ENCODE results near the gene HRCT1.
A peak's percentile ranks its signal among the peaks of the same experiment; 100 is the strongest.
"Not testable (repeated sequence)": the region's sequence is repeated elsewhere in the genome, so short reads cannot be mapped to it uniquely, and the experiment has no call there.

The HRCT1 gene

DNA sequence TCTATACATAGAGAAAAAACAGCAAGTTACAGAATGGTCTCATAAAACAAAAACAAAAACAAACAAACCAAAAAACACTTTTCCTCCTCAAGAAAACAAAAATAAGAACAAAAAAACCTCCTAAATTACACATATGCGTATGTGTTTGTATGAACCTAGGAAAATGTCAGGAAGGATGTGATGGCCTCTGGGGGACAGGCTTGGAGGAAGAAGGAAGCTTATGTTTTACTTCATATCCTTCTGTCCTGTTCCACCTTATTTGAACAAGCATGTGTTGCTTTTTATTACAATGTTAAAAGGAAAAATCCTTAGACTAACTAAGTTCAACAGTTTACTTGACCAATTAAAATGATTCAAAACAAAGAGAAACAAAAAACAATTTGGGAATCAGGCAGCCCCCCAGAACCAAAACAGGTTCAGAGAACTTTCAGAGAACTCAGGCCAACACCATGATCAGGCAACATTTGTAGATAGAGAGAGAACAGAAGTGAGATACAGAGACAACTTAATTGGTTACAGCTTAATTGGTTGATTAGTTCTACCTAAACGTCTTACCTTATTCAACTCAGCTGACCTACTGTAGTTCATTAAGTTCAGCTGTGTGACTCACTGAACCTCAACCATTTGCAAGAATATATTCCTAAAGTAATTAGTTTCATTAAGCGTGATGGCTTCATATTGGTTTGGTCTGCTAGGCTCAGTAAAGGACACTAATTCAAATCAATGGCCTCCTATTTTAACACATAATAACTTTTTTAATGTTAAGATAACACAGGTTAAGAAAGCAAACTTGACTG lies 13.4 kb downstream of the HRCT1 start:
- no peak for DNase-seq

DNA sequence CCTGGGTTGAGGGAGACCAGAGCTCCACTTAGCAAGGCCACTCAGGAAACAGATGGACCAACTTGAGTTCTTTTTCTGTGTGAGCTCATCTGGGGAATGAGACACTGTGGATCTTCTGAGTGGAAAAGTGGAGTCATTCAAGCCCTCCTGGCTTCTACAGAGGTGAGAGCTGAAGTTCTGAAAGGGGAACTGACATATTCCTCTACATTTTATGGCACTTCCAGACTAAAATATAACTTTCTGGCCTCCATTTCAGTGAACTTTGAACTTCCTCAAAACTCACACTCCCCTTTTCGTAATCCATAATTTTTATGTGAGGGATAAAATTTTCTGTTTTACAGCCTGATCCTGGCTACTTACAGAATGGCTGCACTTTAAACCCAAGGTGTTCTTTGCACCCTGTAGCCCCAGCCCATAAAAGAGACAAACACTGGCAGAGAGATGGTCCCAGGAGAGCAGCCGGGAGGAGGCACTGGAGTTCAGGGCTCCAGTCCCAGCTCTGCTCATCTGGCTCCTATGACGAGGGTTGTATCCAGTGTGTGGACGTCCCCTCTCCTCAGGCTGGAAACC lies 14.1 kb downstream of the HRCT1 start:
- no peak for DNase-seq

DNA sequence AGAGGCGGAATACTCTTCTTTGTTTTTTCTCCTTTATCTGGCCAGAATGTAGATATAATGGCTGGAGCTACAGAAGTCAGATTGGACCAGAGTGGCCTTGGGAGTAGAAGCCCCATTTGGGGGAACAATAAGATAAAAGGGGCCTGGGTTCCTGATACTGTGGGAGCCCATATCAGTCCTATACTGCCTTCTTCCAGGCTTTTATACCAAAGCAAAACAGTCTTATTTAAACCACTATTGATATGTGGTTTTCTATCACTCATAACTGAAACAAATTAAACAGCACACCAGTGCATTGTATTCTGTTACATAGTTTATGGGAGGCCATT lies 17.6 kb downstream of the HRCT1 start:
- no peak for DNase-seq

DNA sequence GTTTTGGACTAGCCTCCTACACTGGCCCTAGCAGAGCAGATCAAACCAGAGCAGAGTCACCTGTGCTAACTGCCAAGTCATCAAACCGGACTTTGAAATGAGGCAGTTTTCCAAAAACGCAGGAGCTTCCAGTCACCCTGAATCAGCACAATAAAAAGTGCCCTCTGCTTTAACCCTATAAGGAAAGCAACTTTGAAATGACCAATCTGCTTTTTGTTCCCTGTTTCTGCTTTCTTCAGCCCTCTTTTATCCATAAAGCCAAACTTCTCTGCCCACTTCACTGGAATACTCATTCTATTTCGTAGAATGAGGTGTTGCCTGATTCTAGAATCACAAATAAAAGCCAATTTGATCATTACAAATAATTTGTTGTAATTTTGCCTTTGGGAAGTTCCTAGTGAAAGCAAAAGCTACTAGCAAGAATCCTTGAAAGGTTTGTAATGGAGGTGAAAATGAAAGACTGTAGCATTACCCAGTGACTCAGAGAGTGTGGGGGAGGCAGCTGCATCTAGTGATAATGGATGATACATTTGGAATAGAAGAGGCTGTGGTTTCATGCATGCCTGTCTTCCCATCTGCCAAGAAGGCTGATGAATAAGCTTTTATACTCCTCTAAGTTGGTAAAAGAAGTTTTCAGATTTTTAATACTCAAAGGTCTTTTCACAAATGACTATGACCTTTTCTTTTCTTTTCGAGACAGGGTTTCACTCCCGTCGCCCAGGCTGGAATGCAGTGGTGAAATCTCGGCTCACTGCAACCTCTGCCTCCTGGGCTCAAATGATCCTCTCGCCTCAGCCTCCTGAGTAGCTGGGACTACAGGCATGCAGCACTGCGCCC lies 18.1 kb downstream of the HRCT1 start:
- peak; percentile 72 for DNase-seq

DNA sequence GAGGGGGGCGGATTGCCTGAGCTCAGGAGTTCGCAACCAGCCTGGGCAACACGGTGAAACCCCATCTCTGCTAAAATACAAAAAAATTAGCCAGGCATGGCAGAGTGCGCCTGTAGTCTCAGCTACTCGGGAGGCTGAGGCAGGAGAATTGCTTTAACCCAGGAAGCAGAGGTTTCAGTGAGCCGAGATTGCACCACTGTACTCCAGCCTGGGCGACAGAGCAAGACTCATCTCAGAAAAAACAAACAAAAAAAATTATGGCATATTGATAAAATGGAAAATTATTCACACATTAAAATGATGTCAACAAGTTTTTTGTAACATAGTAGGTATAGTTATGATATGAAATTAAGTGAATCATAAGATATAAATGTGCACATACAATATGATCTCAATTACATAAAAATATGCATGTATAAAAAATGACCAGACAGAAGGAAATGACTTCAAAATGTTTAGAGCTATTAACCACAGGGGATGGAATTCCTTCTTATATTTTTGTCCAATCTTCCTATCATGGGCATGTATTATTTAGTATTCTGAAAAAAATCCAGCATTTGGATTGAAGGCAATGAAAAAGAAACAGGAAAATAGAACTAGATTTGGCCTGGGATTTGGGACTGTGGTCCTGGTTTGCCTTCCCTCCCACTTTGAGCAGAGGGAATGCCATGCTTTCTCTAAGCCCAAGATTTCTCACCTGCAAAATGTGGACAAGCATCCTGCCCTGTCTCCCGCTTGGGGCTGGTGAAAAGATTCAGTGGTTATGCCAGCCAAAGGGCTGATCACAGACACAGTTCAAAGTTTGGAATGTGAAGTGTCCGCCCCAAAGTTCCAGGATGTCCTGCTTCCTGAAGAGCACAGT lies 22.8 kb downstream of the HRCT1 start:
- DNase-seq, result no peak

DNA sequence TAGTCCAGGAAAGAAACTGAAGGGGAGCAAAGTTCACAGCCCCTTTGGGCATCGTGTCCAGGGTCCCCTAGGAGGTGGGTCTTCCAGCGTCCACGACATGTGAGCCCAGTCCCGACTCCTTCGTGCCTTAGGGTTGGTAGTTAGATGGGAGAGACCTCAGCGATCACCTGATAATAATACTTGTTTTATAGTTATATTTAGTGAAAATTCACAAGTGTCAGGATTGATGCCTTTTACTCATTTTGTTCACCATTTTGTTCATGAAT lies 23.4 kb downstream of the HRCT1 start:
- no peak for DNase-seq

DNA sequence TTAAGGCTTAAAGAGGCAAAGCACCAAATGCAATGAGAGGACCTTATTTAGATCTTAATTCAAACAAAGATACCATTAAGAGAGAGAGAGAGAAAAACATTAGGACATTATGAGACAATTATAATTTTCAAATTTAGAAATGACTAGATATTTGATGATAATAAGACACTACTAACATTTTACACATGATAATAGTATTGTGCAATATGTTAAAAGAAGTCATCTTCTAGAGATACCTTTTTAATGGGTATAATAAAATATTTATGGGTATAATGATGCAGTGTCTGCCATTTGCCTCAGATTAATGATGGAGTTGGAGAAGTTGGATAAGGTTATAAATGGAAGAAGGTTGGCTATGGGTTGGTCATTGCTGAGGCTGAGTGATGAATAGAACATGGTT lies 24.5 kb downstream of the HRCT1 start:
- no peak for DNase-seq

DNA sequence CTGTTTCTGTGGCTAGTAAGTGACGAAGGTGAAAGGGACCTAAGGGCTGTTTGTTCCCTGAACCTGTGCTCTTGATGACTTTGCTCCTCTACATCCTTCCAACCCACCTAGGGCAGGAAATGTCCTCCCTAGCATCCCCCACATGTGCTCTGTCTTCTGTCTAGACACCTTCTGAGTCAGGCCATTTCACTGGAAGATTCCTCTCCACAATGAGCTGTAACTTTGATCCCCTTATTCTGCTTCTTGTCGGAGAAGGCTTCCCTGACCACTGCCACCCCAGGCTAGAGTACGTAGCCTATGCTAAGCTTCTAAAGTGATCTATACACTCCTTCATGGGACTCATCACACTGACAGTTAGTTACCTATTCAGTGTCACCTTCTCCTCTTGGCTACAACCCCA lies 25.0 kb downstream of the HRCT1 start:
- no peak for DNase-seq

DNA sequence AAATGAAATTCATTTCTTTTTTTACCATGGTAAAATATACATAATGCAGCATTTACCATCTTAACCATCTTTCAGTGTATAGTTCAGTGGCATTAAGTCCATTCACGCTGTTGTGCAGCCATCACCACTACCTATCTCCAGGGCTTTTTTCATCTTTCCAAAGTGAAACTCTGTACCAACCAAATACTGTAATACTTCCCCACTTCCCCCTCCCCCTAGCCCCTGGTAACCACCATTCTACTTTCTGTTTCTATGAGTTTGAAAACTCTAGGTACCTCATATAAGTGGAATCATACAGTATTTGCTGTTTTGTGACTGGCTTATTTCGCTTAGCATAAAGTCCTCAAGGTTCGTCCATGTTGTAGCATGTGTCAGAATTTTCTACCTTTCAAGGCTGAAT lies 26.7 kb downstream of the HRCT1 start:
- no peak for DNase-seq

DNA sequence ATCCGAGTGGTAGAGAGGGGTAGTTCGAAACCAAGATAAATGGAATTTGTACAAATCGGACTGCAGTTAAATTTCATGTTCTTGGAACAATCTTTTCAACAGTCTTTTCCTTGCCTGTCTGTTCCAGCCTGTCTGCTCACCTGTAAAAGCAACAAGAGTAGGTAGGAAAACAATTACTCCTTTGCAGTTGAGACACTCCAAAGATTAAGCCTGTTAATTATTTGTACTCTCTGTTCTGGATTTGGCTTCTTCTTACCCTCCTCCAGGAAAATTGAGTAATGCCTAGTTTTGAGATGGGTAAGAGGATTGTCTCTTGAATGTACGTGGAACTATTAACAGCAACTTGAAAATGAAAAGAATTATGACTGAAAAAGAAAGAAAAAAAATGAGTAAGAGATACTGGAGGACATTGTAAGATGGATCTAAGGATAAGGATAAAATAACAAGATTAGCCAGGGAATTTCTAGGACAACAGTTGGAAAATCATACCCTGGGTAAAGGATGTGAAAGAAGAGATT lies 27.6 kb downstream of the HRCT1 start:
- no peak for DNase-seq

DNA sequence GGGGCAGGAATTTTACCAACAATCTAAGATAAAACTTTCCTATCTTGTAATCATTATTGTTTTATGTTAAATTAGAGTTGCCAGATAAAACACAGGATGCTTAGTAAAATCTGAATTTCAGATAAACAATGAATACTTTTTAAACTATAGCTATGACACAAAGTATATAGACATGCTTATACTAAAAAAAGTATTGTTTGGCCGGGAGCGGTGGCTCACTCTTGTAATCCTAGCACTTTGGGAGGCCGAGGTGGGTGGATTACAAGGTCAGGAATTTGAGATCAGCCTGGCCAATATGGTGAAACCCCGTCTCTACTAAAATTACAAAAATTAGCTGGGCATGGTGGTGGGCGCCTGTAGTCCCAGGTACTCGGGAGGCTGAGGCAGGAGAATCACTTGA lies 28.1 kb downstream of the HRCT1 start:
- DNase-seq, result not testable (repeated sequence)

DNA sequence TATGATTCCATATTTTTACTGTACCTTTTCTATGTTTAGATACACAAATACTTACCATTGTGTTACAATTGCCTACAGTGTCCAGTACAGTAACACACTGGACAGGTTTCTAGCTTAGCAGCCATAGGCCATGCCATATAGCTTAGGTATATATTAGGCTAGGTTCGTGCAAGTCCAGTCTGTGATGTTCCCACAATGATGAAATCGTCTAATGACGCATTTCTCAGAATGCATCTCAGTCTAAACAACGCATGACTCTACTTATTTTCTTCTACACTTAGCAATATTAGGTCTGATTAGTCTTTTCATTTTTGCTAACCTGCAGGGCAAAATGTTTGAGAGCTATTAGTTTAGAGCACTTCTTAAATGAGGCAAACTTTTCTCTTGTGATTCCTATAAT lies 29.3 kb downstream of the HRCT1 start:
- no peak for DNase-seq

DNA sequence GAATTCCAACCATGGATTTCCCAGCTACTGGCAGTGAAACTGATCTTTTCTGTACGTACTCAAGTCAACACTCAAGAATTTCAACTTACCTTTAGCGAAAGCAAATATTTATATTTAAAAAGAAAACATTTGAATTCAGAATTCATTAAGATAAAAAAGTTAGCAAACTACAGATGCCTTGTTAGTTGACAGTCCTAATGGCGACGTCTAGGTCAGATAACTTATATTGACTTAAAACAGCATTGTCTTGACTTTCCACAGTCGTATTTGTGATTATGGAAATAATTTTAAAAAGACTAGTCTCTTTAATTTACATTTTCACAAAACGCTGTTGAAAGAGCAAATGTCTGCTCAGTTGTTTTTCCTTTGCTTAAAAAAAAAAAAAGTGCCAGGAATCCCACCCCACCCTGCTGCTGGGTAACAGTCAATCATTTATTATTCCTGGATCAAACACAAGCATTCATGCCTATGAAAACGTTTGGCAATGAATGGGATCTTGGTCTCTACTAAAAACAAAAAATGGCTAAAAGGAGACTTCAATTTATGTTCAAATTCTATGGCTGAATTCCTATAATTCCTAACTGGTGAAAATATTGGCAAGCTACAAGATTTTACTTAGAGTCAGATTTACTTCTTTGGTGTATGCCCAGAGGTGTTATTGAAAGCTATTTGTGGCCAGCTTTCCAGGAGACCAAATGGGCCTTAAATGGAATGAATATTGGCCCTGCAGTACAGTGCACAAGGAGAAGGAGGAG lies 29.9 kb downstream of the HRCT1 start:
- no peak for DNase-seq

DNA sequence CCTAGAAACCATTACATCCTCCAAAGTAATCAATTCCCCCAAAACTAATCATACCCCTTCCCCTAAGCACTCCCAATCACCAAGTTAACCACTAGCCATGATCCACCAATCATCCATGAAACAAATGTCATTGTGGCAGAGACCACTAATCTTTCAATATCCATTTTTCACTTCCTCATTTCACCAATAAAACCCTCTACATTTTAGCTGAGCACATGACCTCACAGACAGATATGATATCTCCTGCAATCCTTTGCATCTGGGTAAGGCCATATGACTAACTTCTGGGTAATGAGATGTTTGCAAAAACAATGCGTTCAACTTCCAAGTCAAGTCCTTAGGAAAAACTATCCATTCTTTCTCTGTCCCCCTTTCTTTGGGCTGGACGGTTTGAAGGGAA lies 31.2 kb downstream of the HRCT1 start:
- no peak for DNase-seq

DNA sequence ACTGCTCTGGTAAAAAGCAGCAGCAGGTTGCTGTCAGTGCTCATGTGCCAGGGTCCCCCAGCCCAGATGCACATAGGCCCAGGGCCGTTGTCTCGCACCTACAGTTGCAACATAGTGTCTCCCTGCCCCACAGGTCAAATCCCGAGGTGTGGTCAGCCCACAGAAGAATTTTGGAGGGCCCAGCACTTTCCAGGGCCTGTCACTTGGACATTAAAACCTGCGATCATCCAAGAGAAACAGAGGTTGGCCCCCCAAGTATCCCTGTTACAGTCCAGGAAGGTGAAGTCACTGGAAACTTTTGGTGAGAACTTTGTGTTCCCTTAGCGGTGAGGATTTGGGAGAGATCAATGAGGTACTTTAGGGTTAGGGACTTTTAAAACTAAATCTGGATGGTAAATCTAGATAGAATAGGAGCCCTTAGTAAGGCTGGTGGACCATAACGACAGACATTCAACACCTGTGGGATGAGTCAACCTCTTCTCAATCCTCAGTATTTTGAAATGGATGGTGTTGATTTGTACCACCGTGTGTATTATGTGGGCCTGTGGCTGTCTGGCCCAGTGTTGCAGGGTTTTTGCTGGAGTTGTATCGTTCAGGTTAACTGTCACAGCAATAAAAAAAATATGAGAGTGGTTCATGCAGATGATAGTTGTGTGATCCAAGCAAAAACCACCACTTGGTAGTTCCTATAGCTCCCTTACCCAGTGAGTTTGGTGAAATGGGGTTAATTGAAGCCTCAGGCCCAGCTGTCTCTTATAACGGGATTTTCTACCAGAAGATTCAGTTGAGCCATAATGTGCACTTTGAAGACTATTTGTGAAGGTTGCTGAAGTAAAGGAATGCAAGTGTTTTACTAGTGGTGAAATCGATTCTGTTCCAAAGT lies 32.7 kb downstream of the HRCT1 start:
- no peak for DNase-seq

DNA sequence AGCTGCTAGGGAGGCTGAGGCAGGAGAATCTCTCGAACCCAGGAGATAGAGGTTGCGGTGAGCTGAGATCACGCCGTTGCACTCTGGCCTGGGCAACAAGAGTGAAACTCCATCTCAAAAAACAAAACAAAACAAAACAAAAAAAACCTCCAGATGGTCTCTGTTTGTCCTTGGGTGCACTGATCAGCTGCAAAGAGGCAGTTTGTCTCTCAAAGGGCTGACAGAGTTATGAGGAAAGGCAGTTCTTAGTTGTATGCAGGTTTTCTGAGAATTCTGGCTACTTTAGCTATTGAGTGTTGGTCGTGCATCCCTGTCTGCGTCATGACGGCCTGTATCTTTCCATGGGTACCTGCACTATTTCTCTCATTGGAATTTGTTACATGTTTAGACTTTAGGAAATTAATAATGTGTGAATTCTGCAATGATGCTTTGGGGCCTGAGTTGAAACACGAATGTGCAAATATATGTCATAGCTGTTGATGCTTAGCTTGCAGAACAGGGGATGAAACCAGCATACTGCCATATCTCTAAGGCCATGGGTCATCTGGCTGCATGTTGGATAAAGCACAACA lies 33.8 kb downstream of the HRCT1 start:
- no peak for DNase-seq

DNA sequence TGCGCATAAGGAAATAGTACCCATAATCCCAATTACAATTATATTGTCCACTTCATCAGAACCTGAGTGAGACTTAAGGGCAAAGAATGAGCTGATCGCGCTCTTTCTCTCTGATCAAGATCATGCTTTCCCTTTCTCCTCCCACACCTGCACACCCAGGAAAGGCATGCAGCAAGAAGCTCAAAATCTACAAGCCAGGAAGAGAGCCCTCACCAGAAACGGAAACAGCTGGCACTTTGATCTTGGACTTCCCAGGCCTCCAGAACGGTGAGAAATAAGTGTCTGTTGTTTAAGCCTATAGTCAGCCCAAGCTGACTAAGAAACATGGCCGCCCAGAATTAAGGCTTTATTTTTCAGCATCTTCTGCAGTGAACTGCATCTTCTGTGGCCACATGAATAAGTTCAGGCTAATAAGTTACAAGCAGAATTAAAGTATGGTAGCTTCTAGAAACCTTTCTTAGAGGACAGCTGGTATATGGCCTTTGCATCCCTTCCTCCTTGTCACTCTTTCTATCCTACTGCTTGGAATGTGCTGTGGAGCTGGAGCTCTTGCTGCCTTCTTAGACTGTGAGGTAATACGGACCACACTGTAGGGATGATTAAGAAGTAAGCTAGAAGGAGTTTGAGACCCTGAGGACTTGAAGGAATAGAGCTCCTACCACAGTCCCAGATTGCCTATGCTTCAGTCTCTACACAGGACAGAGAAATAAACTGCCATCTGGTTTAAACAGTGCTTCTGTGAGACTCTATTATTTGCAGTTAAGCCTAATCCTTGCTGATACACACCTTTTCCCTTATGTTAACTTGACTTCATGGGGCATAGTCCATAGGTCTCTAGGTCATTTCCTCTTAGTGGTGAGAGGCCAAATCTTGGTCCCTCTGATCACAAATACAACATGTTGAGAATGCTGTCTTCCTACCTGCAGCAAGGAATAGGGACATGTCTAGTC lies 34.7 kb downstream of the HRCT1 start:
- DNase-seq, result peak; percentile 70

DNA sequence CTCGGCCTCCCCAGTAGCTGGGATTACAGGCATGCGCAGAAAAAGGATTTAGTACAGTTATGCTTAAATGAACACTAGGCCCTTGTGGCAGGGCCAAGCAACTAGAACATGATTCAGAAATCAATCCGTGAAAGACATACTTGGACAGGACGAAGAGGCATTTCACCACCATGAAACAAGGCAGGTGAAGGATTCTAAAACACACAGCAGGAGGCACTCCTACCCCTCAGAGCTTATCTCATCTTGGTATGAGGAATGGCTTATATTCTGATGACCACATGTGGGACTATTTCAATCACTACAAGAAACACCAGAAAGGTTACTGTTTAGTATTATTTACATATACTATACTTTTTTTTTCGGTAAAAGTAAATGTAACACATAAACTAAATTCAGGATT lies 36.3 kb downstream of the HRCT1 start:
- no peak for DNase-seq

DNA sequence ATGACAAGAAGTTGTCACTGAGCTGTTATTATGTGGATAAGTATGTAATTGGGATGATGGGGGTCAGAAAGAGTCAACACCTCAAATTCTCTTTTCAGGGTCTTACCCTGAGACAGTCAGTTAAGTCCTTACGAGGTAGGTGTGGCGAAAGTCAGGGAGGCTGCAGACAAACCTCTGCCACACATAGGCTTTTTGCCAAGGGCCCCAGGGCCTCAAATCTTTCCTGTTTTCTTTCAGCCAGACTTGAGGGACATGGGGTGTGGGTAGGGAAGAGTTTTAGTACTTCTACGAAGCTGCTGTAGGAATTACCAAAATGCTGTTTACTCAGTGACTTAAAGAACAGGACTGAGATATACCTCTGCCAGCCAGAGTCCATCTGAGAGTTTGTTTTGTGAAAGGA lies 38.2 kb downstream of the HRCT1 start:
- no peak for DNase-seq

DNA sequence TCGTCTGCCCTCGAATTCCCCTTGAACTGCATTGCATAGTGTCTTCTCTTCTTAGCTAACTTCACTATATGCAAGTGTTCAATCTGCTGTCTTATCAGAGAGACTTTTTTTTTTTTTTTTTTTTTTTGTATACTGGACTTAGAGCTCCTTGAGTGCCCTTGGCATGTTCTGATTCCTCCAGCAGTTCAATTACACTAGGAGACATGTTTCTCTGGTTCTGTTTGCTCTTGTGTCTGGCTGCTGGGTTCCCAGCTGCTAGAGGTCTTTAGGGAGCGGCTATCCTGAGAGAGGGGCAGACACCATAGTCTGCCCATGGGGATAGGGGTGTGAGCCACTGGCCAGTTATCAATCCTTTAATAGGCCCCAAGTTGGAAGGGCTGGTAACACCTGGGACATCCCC lies 38.8 kb downstream of the HRCT1 start:
- DNase-seq, result no peak

Measured in activated effector memory CD4-positive, alpha-beta T cell treated with anti-CD3 and anti-CD28 coated beads, Interleukin-2, amount 50 U/mL, for 16 hours (primary cell).